GM12801 (cell line): ENCODE results near the gene PRKCE.

Source experiments
- CTCF ChIP-seq: IDR thresholded peaks from one replicate; pipeline ENCODE4 v1.5.1; 2011; ENCODE audit warnings: control low read depth; ENCODE audit not compliant: insufficient read length; ENCODE audit errors: extremely low read depth

Gene PRKCE

GRCh38 chr2:45743531-45744396, 92.3 kb downstream of the PRKCE start:
- no peak for TF ChIP-seq CTCF

GRCh38 chr2:45745231-45745630, 93.8 kb downstream of the PRKCE start:
- no peak for TF ChIP-seq CTCF

DNA sequence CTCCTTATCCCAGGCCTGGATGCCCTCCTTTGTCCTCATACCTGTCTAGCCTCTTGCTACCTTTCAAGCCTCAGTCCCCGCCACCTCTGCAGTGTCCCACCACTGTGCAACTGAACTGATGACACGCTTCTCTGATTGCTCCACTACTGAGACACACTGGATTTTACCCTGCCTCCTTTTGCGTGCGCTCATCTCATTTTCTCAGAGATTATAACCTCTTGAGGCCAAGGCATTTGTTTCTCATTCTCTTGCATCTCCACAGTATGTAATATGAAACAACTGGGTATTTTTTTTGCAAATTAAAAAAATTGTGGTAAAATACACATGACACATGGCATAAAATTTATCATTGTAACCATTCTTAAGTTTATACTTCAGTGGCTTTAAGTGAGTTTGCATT, 95.4 kb downstream of the PRKCE start:
- TF ChIP-seq CTCF, result no peak

- TF ChIP-seq CTCF, result no peak
Measured at GRCh38 chr2:45747363-45747762, 95.9 kb downstream of the PRKCE start.

DNA sequence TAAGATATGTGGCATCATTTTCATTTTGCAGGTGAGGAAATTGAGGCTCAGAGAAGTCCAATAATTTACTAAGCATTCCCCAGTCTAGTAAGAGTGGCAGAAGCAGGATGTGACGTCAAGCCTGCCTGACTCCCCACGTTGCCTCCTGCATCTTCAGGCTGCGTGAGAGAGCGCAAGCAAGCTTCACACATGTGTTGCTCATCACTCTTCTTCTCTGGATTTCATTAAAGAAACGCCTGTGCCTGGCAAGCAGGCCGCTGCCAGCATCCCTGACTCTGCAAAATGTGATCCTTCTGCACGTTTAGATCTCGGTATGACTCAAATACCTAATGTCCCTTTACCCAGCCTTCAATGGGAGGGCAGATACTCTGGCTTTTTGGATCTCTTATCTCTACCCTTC, 96.8 kb downstream of the PRKCE start:
- TF ChIP-seq CTCF, result no peak

DNA sequence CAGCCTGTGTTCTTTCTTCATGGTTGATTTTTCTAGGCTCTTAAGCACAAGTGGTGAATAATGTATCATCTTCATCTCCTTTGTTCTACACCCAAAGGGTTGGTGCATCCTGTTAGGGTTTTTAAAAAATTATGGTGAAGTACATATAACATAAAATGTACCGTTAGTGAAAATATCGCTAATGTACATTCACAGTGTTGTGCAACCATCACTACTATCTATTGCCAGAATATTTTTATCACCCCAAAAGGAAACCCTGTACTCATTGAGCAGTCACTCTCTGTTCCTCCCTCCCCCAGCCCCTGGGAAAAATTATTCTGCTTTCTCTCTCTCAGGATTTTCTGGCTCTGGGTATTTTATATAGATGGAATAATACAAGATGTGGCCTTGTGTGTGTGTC, 98.5 kb downstream of the PRKCE start:
- no peak for TF ChIP-seq CTCF

- TF ChIP-seq CTCF, result no peak
Measured at GRCh38 chr2:45750484-45750883, 99.0 kb downstream of the PRKCE start.
